Measurements from ENCODE around the gene S100A5.
A peak's percentile ranks its signal among the peaks of the same experiment; 100 is the strongest.
"Not testable (repeated sequence)": the region's sequence is repeated elsewhere in the genome, so short reads cannot be mapped to it uniquely, and the experiment has no call there.

The S100A5 gene

GRCh38 chr1:153532181-153532580 is 8.6 kb downstream of the S100A5 start:
- DNase-seq, result peak; percentile 56

- DNase-seq, result no peak
These were observed 9.1 kb downstream of the S100A5 start for GRCh38 chr1:153531638-153532037.

- DNase-seq, result no peak
These were observed 13.1 kb downstream of the S100A5 start for GRCh38 chr1:153527683-153528040.

- no peak for DNase-seq
These were observed 13.6 kb downstream of the S100A5 start for GRCh38 chr1:153527023-153527682.

- no peak for DNase-seq
These were observed 14.6 kb downstream of the S100A5 start for GRCh38 chr1:153526132-153526543.

GRCh38 chr1:153525088-153525728 is 15.5 kb downstream of the S100A5 start:
- no peak for DNase-seq

GRCh38 chr1:153522353-153523048 is 18.2 kb downstream of the S100A5 start:
- not testable (repeated sequence) for DNase-seq

GRCh38 chr1:153521808-153522207 is 18.9 kb downstream of the S100A5 start:
- not testable (repeated sequence) for DNase-seq

GRCh38 chr1:153520818-153521476 is 19.8 kb downstream of the S100A5 start:
- DNase-seq, result no peak

- DNase-seq, result not testable (repeated sequence)
These were observed 20.5 kb downstream of the S100A5 start for GRCh38 chr1:153520137-153520691.

GRCh38 chr1:153519242-153519641 is 21.5 kb downstream of the S100A5 start:
- no peak for DNase-seq

GRCh38 chr1:153515504-153516394 is 25.0 kb downstream of the S100A5 start:
- no peak for DNase-seq

- DNase-seq, result no peak
These were observed 27.1 kb downstream of the S100A5 start for GRCh38 chr1:153513666-153514065.

- no peak for DNase-seq
These were observed 27.7 kb downstream of the S100A5 start for GRCh38 chr1:153513023-153513422.

GRCh38 chr1:153510984-153511410 is 29.7 kb downstream of the S100A5 start:
- DNase-seq, result peak; percentile 61

GRCh38 chr1:153509729-153510354 is 30.9 kb downstream of the S100A5 start:
- DNase-seq, result peak; percentile 40

- no peak for DNase-seq
These were observed 31.7 kb downstream of the S100A5 start for GRCh38 chr1:153509036-153509435.

- DNase-seq, result no peak
These were observed 32.7 kb downstream of the S100A5 start for GRCh38 chr1:153507926-153508583.

- DNase-seq, result no peak
These were observed 33.8 kb downstream of the S100A5 start for GRCh38 chr1:153506831-153507413.

- no peak for DNase-seq
These were observed 34.3 kb downstream of the S100A5 start for GRCh38 chr1:153506386-153506785.

- DNase-seq, result no peak
These were observed 35.2 kb downstream of the S100A5 start for GRCh38 chr1:153505576-153505975.
